ENCODE measurements around the gene FUT8.

DNA sequence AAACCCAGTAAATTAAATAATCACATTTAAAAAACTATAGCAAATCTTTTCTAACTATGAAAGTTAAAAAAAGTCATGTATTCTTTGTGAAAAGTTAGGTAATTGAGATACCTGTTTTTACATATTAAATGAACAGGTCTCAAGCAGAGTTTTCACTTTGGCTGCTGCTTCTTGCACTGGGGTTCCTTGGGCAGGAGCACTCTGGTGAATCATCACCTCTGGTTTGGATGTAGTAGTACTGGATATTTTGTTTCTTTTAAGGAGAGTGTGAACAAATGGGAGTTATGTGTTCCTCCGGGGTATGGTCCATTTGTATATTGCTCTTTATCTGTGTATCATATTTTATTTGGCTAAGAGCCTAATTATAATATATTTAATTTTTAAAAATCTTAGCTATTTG lies 82.7 kb downstream of the FUT8 start:
- TF ChIP-seq, protein P1, sequence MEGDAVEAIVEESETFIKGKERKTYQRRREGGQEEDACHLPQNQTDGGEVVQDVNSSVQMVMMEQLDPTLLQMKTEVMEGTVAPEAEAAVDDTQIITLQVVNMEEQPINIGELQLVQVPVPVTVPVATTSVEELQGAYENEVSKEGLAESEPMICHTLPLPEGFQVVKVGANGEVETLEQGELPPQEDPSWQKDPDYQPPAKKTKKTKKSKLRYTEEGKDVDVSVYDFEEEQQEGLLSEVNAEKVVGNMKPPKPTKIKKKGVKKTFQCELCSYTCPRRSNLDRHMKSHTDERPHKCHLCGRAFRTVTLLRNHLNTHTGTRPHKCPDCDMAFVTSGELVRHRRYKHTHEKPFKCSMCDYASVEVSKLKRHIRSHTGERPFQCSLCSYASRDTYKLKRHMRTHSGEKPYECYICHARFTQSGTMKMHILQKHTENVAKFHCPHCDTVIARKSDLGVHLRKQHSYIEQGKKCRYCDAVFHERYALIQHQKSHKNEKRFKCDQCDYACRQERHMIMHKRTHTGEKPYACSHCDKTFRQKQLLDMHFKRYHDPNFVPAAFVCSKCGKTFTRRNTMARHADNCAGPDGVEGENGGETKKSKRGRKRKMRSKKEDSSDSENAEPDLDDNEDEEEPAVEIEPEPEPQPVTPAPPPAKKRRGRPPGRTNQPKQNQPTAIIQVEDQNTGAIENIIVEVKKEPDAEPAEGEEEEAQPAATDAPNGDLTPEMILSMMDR (IDR thresholded peaks at IDR 0.05; ENCODE audit: low read depth, low read length, missing input control): no peak
- TF ChIP-seq, protein P2, sequence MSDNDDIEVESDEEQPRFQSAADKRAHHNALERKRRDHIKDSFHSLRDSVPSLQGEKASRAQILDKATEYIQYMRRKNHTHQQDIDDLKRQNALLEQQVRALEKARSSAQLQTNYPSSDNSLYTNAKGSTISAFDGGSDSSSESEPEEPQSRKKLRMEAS (IDR thresholded peaks at IDR 0.05): no peak
- TF ChIP-seq, protein P3, sequence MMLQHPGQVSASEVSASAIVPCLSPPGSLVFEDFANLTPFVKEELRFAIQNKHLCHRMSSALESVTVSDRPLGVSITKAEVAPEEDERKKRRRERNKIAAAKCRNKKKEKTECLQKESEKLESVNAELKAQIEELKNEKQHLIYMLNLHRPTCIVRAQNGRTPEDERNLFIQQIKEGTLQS (IDR thresholded peaks at IDR 0.05): no peak
- TF ChIP-seq SP1 (IDR thresholded peaks at IDR 0.05): no peak

Data from liver (tissue), 3 donors.